ENCODE results near the gene CDS1. TPM values are rescaled to one million over a fixed set of nuclear protein-coding genes. Genes with fewer than 3 reads are reported as not detected.

Gene CDS1
- total RNA-seq, 1 experiment from 2014 or later = 8.0 TPM

Other genes with a start within 250 kb of the CDS1 start
- 0.64 and 0.74 TPM in 2 replicates for gene NKX6-1, start 83.8 kb upstream of the CDS1 start, total RNA-seq (2014; rRNA removed; shearing (Covaris generic))